H9 (cell line): ENCODE data around the gene EPS8L3. TPM values are rescaled to one million over a fixed set of nuclear protein-coding genes. Genes with fewer than 3 reads are reported as not detected.

ENCODE experiments used
- DNase-seq: peaks from one replicate; pipeline ENCODE4 v3.0.0-alpha.2; 2017
- H2AFZ ChIP-seq: one replicate; pipeline ENCODE4 v1.6.1; 2013; ENCODE audit warnings: mild to moderate bottlenecking, low read length, control low read depth, moderate library complexity
- H2AK5ac ChIP-seq: 2 replicates; pipeline ENCODE4 v1.6.1; 2013; ENCODE audit warnings: low read length, control low read depth, mixed read lengths; ENCODE audit not compliant: insufficient read length
- H2BK120ac ChIP-seq: one replicate; pipeline ENCODE4 v1.6.1; 2013; ENCODE audit warnings: low read depth, mild to moderate bottlenecking, low read length, control low read depth, inconsistent platforms; ENCODE audit not compliant: poor library complexity, severe bottlenecking
- H2BK12ac ChIP-seq: 2 replicates; pipeline ENCODE4 v1.6.1; 2013; ENCODE audit warnings: low read length, control low read depth, mixed read lengths, low read depth; ENCODE audit not compliant: insufficient read length
- H2BK15ac ChIP-seq: 2 replicates; pipeline ENCODE4 v1.6.1; 2013; ENCODE audit warnings: low read depth, low read length, control low read depth
- H2BK20ac ChIP-seq: one replicate; pipeline ENCODE4 v1.6.1; 2013; ENCODE audit warnings: low read depth, mild to moderate bottlenecking, low read length, control low read depth, inconsistent platforms; ENCODE audit not compliant: poor library complexity, severe bottlenecking
- H2BK5ac ChIP-seq: 2 replicates; pipeline ENCODE4 v1.6.1; 2013; ENCODE audit warnings: low read length, control low read depth, mixed read lengths; ENCODE audit not compliant: insufficient read length
- H3K14ac ChIP-seq: 2 replicates; pipeline ENCODE4 v1.6.1; 2013; ENCODE audit warnings: low read length, control low read depth; ENCODE audit not compliant: insufficient read depth
- H3K18ac ChIP-seq: 2 replicates; pipeline ENCODE4 v1.6.1; 2013; ENCODE audit warnings: low read depth, mild to moderate bottlenecking, mixed read lengths, low read length, control low read depth; ENCODE audit not compliant: insufficient read length
- H3K23ac ChIP-seq: 2 replicates; pipeline ENCODE4 v1.6.1; 2013; ENCODE audit warnings: low read length, control low read depth, mixed read lengths, low read depth; ENCODE audit not compliant: insufficient read length
- H3K23me2 ChIP-seq: 2 replicates; pipeline ENCODE4 v1.6.1; 2013; ENCODE audit warnings: low read depth, mild to moderate bottlenecking, mixed read lengths, low read length, control low read depth; ENCODE audit not compliant: insufficient read length, poor library complexity, severe bottlenecking
- H3K27ac ChIP-seq: 2 replicates; pipeline ENCODE4 v1.5.1; 2013; ENCODE audit warnings: low read length, control low read depth, mixed read lengths, low read depth; ENCODE audit not compliant: insufficient read length
- H3K27me3 ChIP-seq: 2 replicates; pipeline ENCODE4 v1.6.1; 2013; ENCODE audit warnings: low read length, control low read depth, inconsistent platforms; ENCODE audit not compliant: insufficient read depth
- H3K4ac ChIP-seq: 2 replicates; pipeline ENCODE4 v1.6.1; 2013; ENCODE audit warnings: low read depth, mild to moderate bottlenecking, control low read depth, inconsistent platforms, low read length, moderate library complexity
- H3K4me1 ChIP-seq: 2 replicates; pipeline ENCODE4 v1.6.1; 2013; ENCODE audit warnings: low read length, control low read depth, inconsistent platforms; ENCODE audit not compliant: insufficient read depth
- H3K4me2 ChIP-seq: 2 replicates; pipeline ENCODE4 v1.6.1; 2013; ENCODE audit warnings: low read length, control low read depth, mixed read lengths; ENCODE audit not compliant: insufficient read length, insufficient read depth
- H3K56ac ChIP-seq: 2 replicates; pipeline ENCODE4 v1.6.1; 2013; ENCODE audit warnings: low read depth, mild to moderate bottlenecking, mixed read lengths, low read length, control low read depth; ENCODE audit not compliant: insufficient read length
- H3K79me1 ChIP-seq: 2 replicates; pipeline ENCODE4 v1.6.1; 2013; ENCODE audit warnings: low read depth, mild to moderate bottlenecking, moderate library complexity, low read length, control low read depth, inconsistent platforms; ENCODE audit not compliant: insufficient read depth, poor library complexity, severe bottlenecking
- H3K79me2 ChIP-seq: 2 replicates; pipeline ENCODE4 v1.6.1; 2013; ENCODE audit warnings: low read length, control low read depth, inconsistent platforms; ENCODE audit not compliant: insufficient read depth
- H3K9ac ChIP-seq: 2 replicates; pipeline ENCODE4 v1.6.1; 2013; ENCODE audit warnings: low read length, control low read depth, mixed read lengths; ENCODE audit not compliant: insufficient read length; ENCODE audit errors: extremely low read depth
- H3K9me3 ChIP-seq: one replicate; pipeline ENCODE4 v1.6.1; 2013; ENCODE audit warnings: low read depth, low read length, inconsistent platforms; ENCODE audit not compliant: control insufficient read depth
- H3T11ph ChIP-seq: one replicate; pipeline ENCODE4 v1.6.1; 2013; ENCODE audit warnings: mild to moderate bottlenecking, low read length, control low read depth, inconsistent platforms
- H4K20me1 ChIP-seq: one replicate; pipeline ENCODE4 v1.6.1; 2013; ENCODE audit not compliant: control insufficient read depth, insufficient read length, insufficient read depth
- H4K5ac ChIP-seq: 2 replicates; pipeline ENCODE4 v1.6.1; 2013; ENCODE audit warnings: low read depth, mild to moderate bottlenecking, mixed read lengths, low read length, control low read depth; ENCODE audit not compliant: insufficient read length
- H4K8ac ChIP-seq: replicated peaks from 2 replicates; pipeline ENCODE4 v1.6.1; 2013; ENCODE audit warnings: low read length, control low read depth, mixed read lengths, low read depth; ENCODE audit not compliant: insufficient read length
- H4K91ac ChIP-seq: 2 replicates; pipeline ENCODE4 v1.6.1; 2013; ENCODE audit warnings: low read depth, mild to moderate bottlenecking, moderate library complexity, mixed read lengths, low read length, control low read depth; ENCODE audit not compliant: insufficient read length
- H3K27ac Mint-ChIP-seq, 3 experiments: 2 replicates in 2 of 3; 3 replicates in 1 of 3; pipeline ENCODE4 v1.8.0; 2020 to 2021; ENCODE audit warnings: mixed read lengths in 3 of 3, mild to moderate bottlenecking in 1 of 3, moderate library complexity in 1 of 3
- H3K27me3 Mint-ChIP-seq: 2 replicates; pipeline ENCODE4 v1.8.0; 2021; ENCODE audit warnings: low read depth, mild to moderate bottlenecking, moderate library complexity, mixed read lengths
- H3K36me3 Mint-ChIP-seq, 3 experiments: 2 replicates in 2 of 3; 3 replicates in 1 of 3; pipeline ENCODE4 v1.8.0; 2020 to 2021; ENCODE audit warnings: low read depth in 3 of 3, mixed read lengths in 3 of 3; ENCODE audit not compliant: insufficient read depth in 1 of 3
- H3K4me1 Mint-ChIP-seq, 2 experiments: 2 replicates each; pipeline ENCODE4 v1.8.0; 2020; ENCODE audit warnings: mixed read lengths in 2 of 2
- H3K4me3 Mint-ChIP-seq, 2 experiments: 2 replicates in 1 of 2; 3 replicates in 1 of 2; pipeline ENCODE4 v1.8.0; 2020 to 2021; ENCODE audit warnings: mild to moderate bottlenecking in 2 of 2, mixed read lengths in 2 of 2, moderate library complexity in 1 of 2
- H3K9me3 Mint-ChIP-seq, 2 experiments: 2 replicates in 1 of 2; 3 replicates in 1 of 2; pipeline ENCODE4 v1.8.0; 2020; ENCODE audit warnings: mild to moderate bottlenecking in 2 of 2, mixed read lengths in 2 of 2, moderate library complexity in 1 of 2
- WGBS: extraction: QIAGEN DNeasy Blood & Tissue Kit; methylation state at CpG from one replicate; pipeline ENCODE4 v1.1.7; 2013; ENCODE audit warnings: missing lambda C conversion rate, low lambda C conversion rate, mixed read lengths; ENCODE audit not compliant: insufficient read length; ENCODE audit errors: extremely low coverage; 5-methylcytosine and 5-hydroxymethylcytosine counted together
- total RNA-seq: library from RNA; stranded (reverse); gene quantifications from 2 replicates; pipeline ENCODE4 v1.2.1, GENCODE V29; 2021
- TF ChIP-seq, protein P1 (sequence below): fragments of 200-600 bp; sonication (generic); conservative IDR thresholded peaks from 3 replicates; pipeline ENCODE4 v1.8.0; 2021; ENCODE audit warnings: antibody characterized with exemption, mild to moderate bottlenecking

Gene EPS8L3
- total RNA-seq, 1 experiment from 2014 or later, result not detected

- Histone ChIP-seq H3K23me2 (no peaks in the 10 kb centered on the region), H2BK15ac (no peak overlapping the region), H3K4me2 (no peak overlapping the region), H2BK120ac (no peak overlapping the region), H2BK20ac (no peak overlapping the region), H4K5ac (no peak overlapping the region), H3K79me2 (no peaks in the 10 kb centered on the region), H3K27ac (no peak overlapping the region), H3K27me3 (no peaks in the 10 kb centered on the region), H2AFZ (no peak overlapping the region), H3K9ac (no peak overlapping the region), H2AK5ac (no peak overlapping the region), H3K4ac (no peak overlapping the region), H3K79me1 (no peaks in the 10 kb centered on the region), H3K23ac (no peak overlapping the region), H3K9me3 (no peaks in the 10 kb centered on the region), H3K14ac (no peak overlapping the region), H2BK12ac (no peak overlapping the region), H4K91ac (no peak overlapping the region), H3K4me1 (no peaks in the 10 kb centered on the region), H3T11ph (no peak overlapping the region), H3K56ac (no peak overlapping the region), H2BK5ac (no peak overlapping the region), H4K8ac (no peak overlapping the region), H4K20me1 (no peaks in the 10 kb centered on the region), H3K18ac (no peak overlapping the region)
- H3K27ac Mint-ChIP-seq, result no peak overlapping the region; a peak in 1 of 7 replicates
- peaks cover 18 to 24% of the 10 kb centered on the region in 2 experiments for H3K9me3 Mint-ChIP-seq
- no peaks in the 10 kb centered on the region for H3K4me1 Mint-ChIP-seq
- H3K36me3 Mint-ChIP-seq, result peaks cover 3 to 6% (median 4%) of the 10 kb centered on the region in 3 experiments; a peak in 5 of 7 replicates
- TF ChIP-seq, protein P1, sequence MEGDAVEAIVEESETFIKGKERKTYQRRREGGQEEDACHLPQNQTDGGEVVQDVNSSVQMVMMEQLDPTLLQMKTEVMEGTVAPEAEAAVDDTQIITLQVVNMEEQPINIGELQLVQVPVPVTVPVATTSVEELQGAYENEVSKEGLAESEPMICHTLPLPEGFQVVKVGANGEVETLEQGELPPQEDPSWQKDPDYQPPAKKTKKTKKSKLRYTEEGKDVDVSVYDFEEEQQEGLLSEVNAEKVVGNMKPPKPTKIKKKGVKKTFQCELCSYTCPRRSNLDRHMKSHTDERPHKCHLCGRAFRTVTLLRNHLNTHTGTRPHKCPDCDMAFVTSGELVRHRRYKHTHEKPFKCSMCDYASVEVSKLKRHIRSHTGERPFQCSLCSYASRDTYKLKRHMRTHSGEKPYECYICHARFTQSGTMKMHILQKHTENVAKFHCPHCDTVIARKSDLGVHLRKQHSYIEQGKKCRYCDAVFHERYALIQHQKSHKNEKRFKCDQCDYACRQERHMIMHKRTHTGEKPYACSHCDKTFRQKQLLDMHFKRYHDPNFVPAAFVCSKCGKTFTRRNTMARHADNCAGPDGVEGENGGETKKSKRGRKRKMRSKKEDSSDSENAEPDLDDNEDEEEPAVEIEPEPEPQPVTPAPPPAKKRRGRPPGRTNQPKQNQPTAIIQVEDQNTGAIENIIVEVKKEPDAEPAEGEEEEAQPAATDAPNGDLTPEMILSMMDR, result no peak
- no peak overlapping the region for H3K4me3 Mint-ChIP-seq
- H3K27me3 Mint-ChIP-seq, result peaks cover 37% of the 10 kb centered on the region
- WGBS, result no CpG with 5 or more reads among the region's 12 CpGs
- DNase-seq, result no peak
These were observed 12.0 kb downstream of the EPS8L3 start for GRCh38 chr1:109751531-109752260.
